Natural killer cell (primary cell): ENCODE measurements around the gene KRI1. TPM values are rescaled to one million over a fixed set of nuclear protein-coding genes. Genes with fewer than 3 reads are reported as not detected.

ENCODE experiments used
- ATAC-seq, 3 donors: fragments of 150-1000 bp in 2 of 3; fragments of 200-7000 bp in 1 of 3; cut with Tn5 transposase; 1 replicate in 1 of 3; 2 replicates in 2 of 3; pipeline ENCODE4 v1.10.0; 2021; ENCODE audit warnings: mild to moderate bottlenecking in 2 of 3, moderate library complexity in 2 of 3
- DNase-seq, 2 donors: peaks; one replicate each; pipeline versions ENCODE4 v3.0.0 to v3.0.0-alpha.2; 2013 to 2021; ENCODE audit warnings: mixed read lengths in 1 of 2
- H3K27ac ChIP-seq: one replicate; pipeline ENCODE4 v1.5.1; 2013; ENCODE audit warnings: mild to moderate bottlenecking, low read length
- H3K27me3 ChIP-seq: one replicate; pipeline ENCODE4 v1.6.1; 2013; ENCODE audit warnings: low read length; ENCODE audit not compliant: control insufficient read depth, insufficient read depth
- H3K36me3 ChIP-seq: one replicate; pipeline ENCODE4 v1.6.1; 2013; ENCODE audit warnings: low read length; ENCODE audit not compliant: control insufficient read depth, insufficient read depth
- H3K4me1 ChIP-seq: one replicate; pipeline ENCODE4 v1.6.1; 2013; ENCODE audit warnings: low read length; ENCODE audit not compliant: control insufficient read depth, insufficient read depth
- H3K4me3 ChIP-seq: one replicate; pipeline ENCODE4 v1.5.1; 2013; ENCODE audit warnings: low read length
- H3K9me3 ChIP-seq: one replicate; pipeline ENCODE4 v1.6.1; 2013; ENCODE audit warnings: low read length; ENCODE audit not compliant: control insufficient read depth, insufficient read depth
- H3K27ac Mint-ChIP-seq, 2 donors: one replicate each; pipeline ENCODE4 v1.8.0; 2022; ENCODE audit warnings: mild to moderate bottlenecking in 2 of 2, mixed read lengths in 2 of 2, moderate library complexity in 1 of 2
- H3K27me3 Mint-ChIP-seq, 2 donors: one replicate each; pipeline ENCODE4 v1.8.0; 2022; ENCODE audit warnings: low read depth in 2 of 2, mixed read lengths in 2 of 2
- H3K36me3 Mint-ChIP-seq: one replicate; pipeline ENCODE4 v1.8.0; 2022; ENCODE audit warnings: mixed read lengths
- H3K4me1 Mint-ChIP-seq, 2 donors: one replicate each; pipeline ENCODE4 v1.8.0; 2022; ENCODE audit warnings: mixed read lengths in 2 of 2
- H3K4me3 Mint-ChIP-seq: one replicate; pipeline ENCODE4 v1.8.0; 2022; ENCODE audit warnings: mild to moderate bottlenecking, moderate library complexity, mixed read lengths
- H3K9me3 Mint-ChIP-seq, 2 donors: one replicate each; pipeline ENCODE4 v1.8.0; 2022; ENCODE audit warnings: mixed read lengths in 2 of 2
- CTCF ChIP-seq: fragments of 200-600 bp; IDR thresholded peaks from one replicate; pipeline ENCODE4 v1.8.0; 2022; ENCODE audit warnings: antibody characterized with exemption
- WGBS: methylation state at CpG from one replicate; pipeline ENCODE4 v1.1.7; 2013; ENCODE audit warnings: missing lambda C conversion rate; ENCODE audit not compliant: insufficient coverage; 5-methylcytosine and 5-hydroxymethylcytosine counted together
- intact Hi-C: fragments of 100-400 bp; cut with micrococcal nuclease; formaldehyde crosslinking; loops from one replicate; pipeline ENCODE4 v1.14.2; 2022
- total RNA-seq, 4 donors: library from RNA; stranded (reverse); fragments of 120-200 nt in 1 of 4; gene quantifications; one replicate each; pipeline versions ENCODE4 v1.2.3 to v1.2.4, GENCODE V29; 2013 to 2022

KRI1 gene
- total RNA-seq, 3 donors from 2014 or later (not counting 1 experiment from before 2014, with no cell fraction given), result 36.6 to 53.0 (median 49.5) TPM

GRCh38 chr19:10548746-10549276, 17.0 kb downstream of the KRI1 start:
- no peak overlapping the region for H3K4me3 Mint-ChIP-seq
- peaks cover 34 to 45% of the 10 kb centered on the region in 2 donors for H3K4me1 Mint-ChIP-seq
- intact Hi-C loops, result no loop called here
- no peak for TF ChIP-seq CTCF
- 96% methylated on average over 18 of the region's 18 CpGs for WGBS
- Histone ChIP-seq H3K9me3 (no peaks in the 10 kb centered on the region), H3K4me3 (no peak overlapping the region), H3K27me3 (no peaks in the 10 kb centered on the region), H3K4me1 (peaks cover 54% of the 10 kb centered on the region), H3K27ac (no peak overlapping the region), H3K36me3 (peaks cover 47% of the 10 kb centered on the region)
- no peaks in the 10 kb centered on the region for H3K27me3 Mint-ChIP-seq
- no peaks in the 10 kb centered on the region for H3K36me3 Mint-ChIP-seq
- ATAC-seq (no peak), DNase-seq (no peak)
- H3K9me3 Mint-ChIP-seq, result no peaks in the 10 kb centered on the region
- H3K27ac Mint-ChIP-seq, result no peak overlapping the region

GRCh38 chr19:10546817-10547216, 19.0 kb downstream of the KRI1 start:
- intact Hi-C loops, result no loop called here
- no peak for TF ChIP-seq CTCF
- no peak overlapping the region for H3K27ac Mint-ChIP-seq

GRCh38 chr19:10544753-10545251, 21.0 kb downstream of the KRI1 start:
- Mint-ChIP-seq H3K36me3 (no peaks in the 10 kb centered on the region), H3K27me3 (no peaks in the 10 kb centered on the region), H3K4me1 (peaks cover 14 to 27% of the 10 kb centered on the region in 2 donors), H3K4me3 (peak overlapping the region; percentile 91), H3K27ac (peak overlapping the region; percentile 85), H3K9me3 (no peaks in the 10 kb centered on the region)
- Histone ChIP-seq H3K4me1 (peaks cover 32% of the 10 kb centered on the region), H3K4me3 (peak overlapping the region; percentile 74), H3K9me3 (no peaks in the 10 kb centered on the region), H3K27me3 (no peaks in the 10 kb centered on the region), H3K27ac (peak overlapping the region; percentile 5), H3K36me3 (peaks cover 24% of the 10 kb centered on the region)
- intact Hi-C loops, result no loop called here
- ATAC-seq (peak in 2 of 3 donors; percentile 8 to 17), DNase-seq (peak in 1 of 2 donors; percentile 39)
- WGBS, result 26% methylated on average over 23 of the region's 23 CpGs
- TF ChIP-seq CTCF, result no peak

More at GRCh38 chr19:10546817-10547216, 19.0 kb downstream of the KRI1 start:
- Mint-ChIP-seq H3K4me1 (peaks cover 14 to 25% of the 10 kb centered on the region in 2 donors), H3K4me3 (no peak overlapping the region), H3K27me3 (no peaks in the 10 kb centered on the region), H3K36me3 (no peaks in the 10 kb centered on the region), H3K9me3 (no peaks in the 10 kb centered on the region)
- H3K36me3 ChIP-seq, result peaks cover 32% of the 10 kb centered on the region
- H3K27ac ChIP-seq, result no peak overlapping the region
- no peak overlapping the region for H3K4me3 ChIP-seq
- peaks cover 42% of the 10 kb centered on the region for H3K4me1 ChIP-seq
- no peaks in the 10 kb centered on the region for H3K27me3 ChIP-seq
- no peak for ATAC-seq
- WGBS, result 96% methylated on average over 17 of the region's 17 CpGs
- no peak for DNase-seq
- H3K9me3 ChIP-seq, result no peaks in the 10 kb centered on the region
